D721Med (cell line): ENCODE data around the gene ST8SIA1.

Experiments used
- DNase-seq: peaks from one replicate; pipeline ENCODE4 v3.0.0; 2011; ENCODE audit warnings: low spot score; ENCODE audit not compliant: insufficient read length
- FAIRE-seq: peaks from 2 replicates; lab custom pipeline; 2011; peaks lifted over from hg19 to GRCh38; lab: Jason Lieb, UNC
- CTCF ChIP-seq: IDR thresholded peaks from 2 replicates; pipeline ENCODE4 v1.5.1; 2012; ENCODE audit warnings: mild to moderate bottlenecking, control low read depth; ENCODE audit not compliant: insufficient read depth; ENCODE audit errors: missing control alignments

Gene ST8SIA1

DNA sequence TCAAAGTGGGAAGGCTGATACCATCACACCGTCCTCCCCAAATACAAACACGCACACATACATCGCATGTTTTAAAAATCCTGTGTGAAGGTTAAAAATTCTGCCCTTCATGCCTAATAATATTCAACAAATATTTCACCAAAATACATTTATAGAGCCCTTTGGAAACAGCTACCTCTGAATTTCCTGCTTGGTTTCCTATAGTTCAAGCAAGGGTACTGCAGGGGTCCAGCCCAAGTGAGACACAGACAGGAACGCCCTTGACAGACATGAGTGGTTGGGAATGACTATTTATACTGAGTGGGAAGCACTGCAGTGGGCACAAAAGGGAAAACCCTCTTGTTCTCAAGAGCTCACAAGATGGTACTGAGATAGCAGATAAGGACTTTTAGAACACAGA is 51.0 kb downstream of the ST8SIA1 start:
- TF ChIP-seq CTCF = no peak
- no peak for FAIRE-seq
- DNase-seq = no peak

DNA sequence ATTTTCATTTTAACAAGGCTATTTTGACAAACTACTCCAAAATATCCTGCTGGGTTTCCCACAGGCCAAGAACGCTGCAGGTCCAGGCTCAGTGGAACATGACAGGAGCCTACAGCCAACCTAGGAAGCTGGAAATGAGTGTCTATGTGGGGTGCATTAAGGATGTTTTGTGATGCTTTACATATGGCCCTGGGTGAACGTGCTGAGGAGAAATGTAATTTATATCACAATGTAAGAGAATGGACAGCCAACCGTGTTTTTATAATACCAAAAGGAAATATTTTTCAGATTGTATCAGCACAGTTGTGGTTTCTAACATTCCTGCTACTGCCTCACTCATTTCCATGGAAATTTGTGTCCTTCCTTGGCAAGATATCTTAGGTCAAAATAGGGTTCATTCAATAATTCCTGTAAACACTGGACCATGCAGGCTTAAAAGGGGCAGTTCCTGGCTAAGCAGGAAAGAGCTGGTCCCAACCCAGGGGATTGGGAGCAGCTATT is 51.5 kb downstream of the ST8SIA1 start:
- no peak for TF ChIP-seq CTCF
- FAIRE-seq = no peak
- no peak for DNase-seq

- TF ChIP-seq CTCF = no peak
- DNase-seq = no peak
- no peak for FAIRE-seq
Measured at GRCh38 chr12:22282283-22282682, 52.2 kb downstream of the ST8SIA1 start.

GRCh38 chr12:22276867-22277266 is 57.6 kb downstream of the ST8SIA1 start:
- no peak for FAIRE-seq
- no peak for DNase-seq
- TF ChIP-seq CTCF = no peak

DNA sequence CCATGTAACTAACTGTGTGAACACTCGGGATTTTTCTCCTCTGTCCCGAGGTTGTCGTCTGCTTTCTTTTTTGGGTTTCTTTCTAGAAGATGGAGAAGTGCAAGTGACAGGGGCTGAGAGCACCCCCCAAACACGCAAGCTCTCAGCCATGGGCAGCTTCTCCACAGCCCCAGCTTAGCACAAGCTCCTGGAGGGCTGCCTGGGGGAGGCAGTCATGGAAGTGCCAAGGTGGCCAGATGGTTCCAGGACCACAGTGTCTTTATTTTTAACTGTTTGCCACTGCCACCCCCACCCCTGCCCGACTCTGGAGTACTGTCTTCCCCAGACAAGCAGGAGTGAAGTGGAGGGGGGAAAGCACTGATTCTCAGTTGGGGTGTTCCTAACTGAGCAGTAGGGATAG is 58.2 kb downstream of the ST8SIA1 start:
- no peak for FAIRE-seq
- no peak for DNase-seq
- TF ChIP-seq CTCF = no peak

- no peak for TF ChIP-seq CTCF
- no peak for FAIRE-seq
- no peak for DNase-seq
Measured at GRCh38 chr12:22275843-22276242, 58.7 kb downstream of the ST8SIA1 start.

DNA sequence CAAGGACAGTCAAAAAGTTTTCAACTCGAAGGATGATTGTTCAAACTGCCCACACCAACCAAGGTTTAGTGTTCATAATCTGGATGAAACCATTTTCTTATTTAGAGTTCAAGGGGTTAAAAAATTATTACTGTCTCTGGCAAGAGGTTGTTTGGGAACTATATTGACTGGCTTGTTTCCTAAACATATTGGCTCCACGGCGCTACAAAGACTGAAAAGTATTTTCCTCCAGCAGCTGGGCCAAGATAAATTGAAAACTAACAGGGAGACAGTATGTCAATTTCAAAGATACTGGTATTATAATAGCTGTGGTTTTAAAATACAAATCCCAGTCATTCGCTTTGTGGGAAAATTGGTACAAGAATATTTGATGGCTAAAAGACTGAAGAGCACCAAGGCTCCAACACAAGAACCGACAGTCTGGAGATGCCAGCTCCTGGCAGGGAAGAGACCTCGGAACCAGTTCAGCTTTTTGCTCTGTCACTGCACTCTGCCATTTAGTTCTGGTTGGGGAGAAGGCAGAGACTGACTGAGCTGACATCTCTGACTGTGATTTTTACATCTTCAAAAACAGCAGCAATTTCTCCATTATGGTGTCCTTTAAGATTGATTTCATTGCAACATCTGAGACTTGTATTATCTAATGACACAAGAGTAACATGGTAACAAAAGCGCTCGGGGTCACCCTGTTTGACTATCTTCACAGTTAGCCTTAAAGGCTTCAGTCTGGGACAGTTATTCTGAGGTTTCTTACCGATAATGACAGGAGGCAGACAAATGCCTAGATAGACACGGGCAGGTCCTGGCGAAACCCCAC is 62.0 kb downstream of the ST8SIA1 start:
- DNase-seq = no peak
- FAIRE-seq = no peak
- no peak for TF ChIP-seq CTCF
